OCI-LY1 (cell line): ENCODE data around the gene ANKRD6.

Experiments used
- CTCF ChIP-seq: fragments of 200-600 bp; sonication (generic), shearing (Covaris generic); IDR thresholded peaks from 2 replicates; pipeline ENCODE4 v1.5.1; 2017; ENCODE audit warnings: mild to moderate bottlenecking, antibody characterized with exemption, low read length, moderate library complexity, mixed read lengths
- EZH2 ChIP-seq: fragments of 200-600 bp; sonication (generic), shearing (Covaris generic); IDR thresholded peaks from 2 replicates; pipeline ENCODE4 v1.8.0; 2017; ENCODE audit warnings: borderline replicate concordance, mixed run types, mild to moderate bottlenecking, antibody characterized with exemption, low read length, moderate library complexity, mixed read lengths

GRCh38 chr6:89505847-89506246 lies 72.9 kb downstream of the ANKRD6 start:
- TF ChIP-seq CTCF (no peak), EZH2 (no peak)
